ENCODE measurements around the gene ANAPC4.
A peak's percentile ranks its signal among the peaks of the same experiment; 100 is the strongest.
"Not testable (repeated sequence)": the region's sequence is repeated elsewhere in the genome, so short reads cannot be mapped to it uniquely, and the experiment has no call there.

The ANAPC4 gene, protein sequence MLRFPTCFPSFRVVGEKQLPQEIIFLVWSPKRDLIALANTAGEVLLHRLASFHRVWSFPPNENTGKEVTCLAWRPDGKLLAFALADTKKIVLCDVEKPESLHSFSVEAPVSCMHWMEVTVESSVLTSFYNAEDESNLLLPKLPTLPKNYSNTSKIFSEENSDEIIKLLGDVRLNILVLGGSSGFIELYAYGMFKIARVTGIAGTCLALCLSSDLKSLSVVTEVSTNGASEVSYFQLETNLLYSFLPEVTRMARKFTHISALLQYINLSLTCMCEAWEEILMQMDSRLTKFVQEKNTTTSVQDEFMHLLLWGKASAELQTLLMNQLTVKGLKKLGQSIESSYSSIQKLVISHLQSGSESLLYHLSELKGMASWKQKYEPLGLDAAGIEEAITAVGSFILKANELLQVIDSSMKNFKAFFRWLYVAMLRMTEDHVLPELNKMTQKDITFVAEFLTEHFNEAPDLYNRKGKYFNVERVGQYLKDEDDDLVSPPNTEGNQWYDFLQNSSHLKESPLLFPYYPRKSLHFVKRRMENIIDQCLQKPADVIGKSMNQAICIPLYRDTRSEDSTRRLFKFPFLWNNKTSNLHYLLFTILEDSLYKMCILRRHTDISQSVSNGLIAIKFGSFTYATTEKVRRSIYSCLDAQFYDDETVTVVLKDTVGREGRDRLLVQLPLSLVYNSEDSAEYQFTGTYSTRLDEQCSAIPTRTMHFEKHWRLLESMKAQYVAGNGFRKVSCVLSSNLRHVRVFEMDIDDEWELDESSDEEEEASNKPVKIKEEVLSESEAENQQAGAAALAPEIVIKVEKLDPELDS

GRCh38 chr4:25376754-25377571 is at the start of gene ANAPC4:
Gene ANAPC4, plus strand, starts transcription at chr4:25377263. Its CDS starts 165 bp downstream, at chr4:25377428.
- peak; percentile 94 for DNase-seq (ENCODE audit: low read depth)

- DNase-seq (ENCODE audit: low read depth): not testable (repeated sequence)
Measured at GRCh38 chr4:25328463-25328862, 48.6 kb upstream of the ANAPC4 start.

- DNase-seq (ENCODE audit: low read depth): no peak
Measured at GRCh38 chr4:25330335-25330734, 46.7 kb upstream of the ANAPC4 start.

DNA sequence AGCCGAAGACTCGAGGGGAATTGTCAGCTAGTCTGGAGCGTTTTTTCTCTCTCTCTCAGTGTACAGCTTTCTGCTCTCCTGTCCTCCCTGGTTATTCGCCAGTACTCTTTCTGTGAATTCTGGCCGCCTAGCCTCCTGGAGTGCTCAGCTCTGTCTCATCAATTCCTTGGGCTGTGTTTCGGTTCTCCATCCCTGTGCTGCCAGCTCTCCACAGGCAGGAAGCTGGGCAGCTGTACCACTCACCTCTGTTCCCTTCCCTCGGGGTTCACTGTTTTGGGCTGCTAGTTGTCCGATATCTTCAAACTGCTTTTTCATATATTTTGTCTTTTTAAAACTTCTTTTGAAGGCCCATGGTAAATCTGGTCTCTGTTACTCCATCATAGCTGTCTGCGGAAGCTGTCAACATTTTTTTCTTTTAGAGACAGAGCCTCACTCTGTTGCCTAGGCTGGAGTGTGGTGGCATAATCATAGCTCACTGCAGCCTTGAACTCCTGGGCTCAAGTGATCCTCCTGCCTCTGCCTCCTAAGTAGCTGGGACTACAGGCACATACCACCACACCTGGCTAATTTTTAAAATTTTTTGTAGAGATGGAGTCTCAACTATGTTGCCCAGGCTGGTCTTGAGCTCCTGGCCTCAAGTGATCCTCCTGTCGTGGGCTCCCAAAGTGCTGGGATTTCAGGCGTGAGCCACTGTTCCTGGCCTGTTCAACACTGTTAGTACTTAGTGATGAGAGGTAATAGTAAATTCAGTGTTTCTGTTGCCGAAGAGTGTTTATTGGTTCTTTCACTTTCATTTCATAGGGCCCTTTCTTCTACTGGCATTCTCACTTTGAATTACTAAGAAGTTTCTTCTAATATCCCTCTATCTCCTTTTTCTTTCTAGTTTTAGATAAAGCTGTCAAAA is 45.9 kb upstream of the ANAPC4 start:
- DNase-seq (ENCODE audit: low read depth): no peak

- DNase-seq (ENCODE audit: low read depth): no peak
Measured at GRCh38 chr4:25343671-25344070, 33.4 kb upstream of the ANAPC4 start.

DNA sequence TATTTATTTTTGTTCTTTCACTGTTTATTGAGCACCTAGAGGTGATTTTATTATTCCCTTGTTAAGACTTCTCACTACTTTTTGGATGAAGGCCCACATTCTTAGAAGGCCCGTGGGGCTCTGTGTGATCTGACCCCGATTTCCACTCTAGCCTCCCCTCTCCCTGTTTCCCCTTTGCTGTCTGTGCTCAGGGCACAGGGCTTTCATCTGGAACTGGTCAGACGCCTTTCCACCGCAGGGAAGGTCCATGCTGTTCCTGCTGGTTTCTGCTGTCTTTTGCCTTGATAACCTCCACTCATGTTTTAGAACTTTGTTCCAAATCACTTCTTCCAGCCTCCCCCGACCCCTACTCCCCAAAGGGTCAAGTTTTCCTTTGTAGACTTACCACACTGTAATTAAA is 31.3 kb upstream of the ANAPC4 start:
- DNase-seq (ENCODE audit: low read depth): no peak

- no peak for DNase-seq (ENCODE audit: low read depth)
Measured at GRCh38 chr4:25346913-25347312, 30.1 kb upstream of the ANAPC4 start.

- DNase-seq (ENCODE audit: low read depth): no peak
Measured at GRCh38 chr4:25347473-25347872, 29.6 kb upstream of the ANAPC4 start.

- no peak for DNase-seq (ENCODE audit: low read depth)
Measured at GRCh38 chr4:25347971-25348370, 29.1 kb upstream of the ANAPC4 start.

- DNase-seq (ENCODE audit: low read depth): no peak
Measured at GRCh38 chr4:25350561-25350960, 26.5 kb upstream of the ANAPC4 start.

GRCh38 chr4:25351777-25352416 is 25.2 kb upstream of the ANAPC4 start:
- no peak for DNase-seq (ENCODE audit: low read depth)

- DNase-seq (ENCODE audit: low read depth): no peak
Measured at GRCh38 chr4:25356068-25356467, 21.0 kb upstream of the ANAPC4 start.

- DNase-seq (ENCODE audit: low read depth): no peak
Measured at GRCh38 chr4:25358515-25359275, 18.4 kb upstream of the ANAPC4 start.

GRCh38 chr4:25361253-25361652 is 15.8 kb upstream of the ANAPC4 start:
- no peak for DNase-seq (ENCODE audit: low read depth)

DNA sequence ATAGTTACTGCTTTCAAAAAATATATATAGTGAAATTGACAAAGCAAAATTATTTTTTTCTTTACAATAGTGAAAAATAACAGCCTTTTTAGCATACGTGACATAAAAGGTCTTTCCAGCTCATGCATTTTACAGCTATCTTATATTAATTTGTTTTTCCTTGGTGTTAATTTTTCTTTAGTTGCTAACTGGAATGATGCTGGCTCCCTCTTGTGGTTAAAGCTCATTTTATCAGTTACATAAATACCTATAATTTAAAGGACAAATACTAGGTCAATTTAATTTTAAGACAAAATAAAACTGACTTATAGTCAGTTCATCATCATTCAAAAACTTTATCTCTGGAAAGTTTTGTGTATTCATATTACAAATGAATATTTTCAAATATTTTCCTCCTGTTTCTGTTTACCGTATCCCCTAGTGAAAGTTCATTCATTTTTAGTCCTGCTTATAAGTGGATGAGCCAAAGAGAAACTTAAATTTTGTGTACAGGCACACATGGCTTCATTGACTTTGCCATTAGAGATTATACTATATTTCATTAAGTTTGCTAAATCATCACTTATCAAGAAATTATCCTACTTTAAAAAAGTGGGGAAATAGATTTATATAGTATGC is 9.9 kb upstream of the ANAPC4 start:
- DNase-seq (ENCODE audit: low read depth): peak; percentile 32

GRCh38 chr4:25367877-25368276 is 9.2 kb upstream of the ANAPC4 start:
- no peak for DNase-seq (ENCODE audit: low read depth)

- no peak for DNase-seq (ENCODE audit: low read depth)
Measured at GRCh38 chr4:25368315-25368714, 8.7 kb upstream of the ANAPC4 start.

GRCh38 chr4:25370242-25370641 is 6.8 kb upstream of the ANAPC4 start:
- DNase-seq (ENCODE audit: low read depth): no peak

GRCh38 chr4:25372549-25372948 is 4.5 kb upstream of the ANAPC4 start:
- not testable (repeated sequence) for DNase-seq (ENCODE audit: low read depth)

All from fibroblast of gingiva (primary cell).